ENCODE results near the gene IER2. TPM values are rescaled to one million over a fixed set of nuclear protein-coding genes. Genes with fewer than 3 reads are reported as not detected.

IER2 gene
- total and polyA plus RNA-seq, 2 donors (not counting 1 experiment from before 2014, with no cell fraction given): 16.5 to 26.4 TPM

DNA sequence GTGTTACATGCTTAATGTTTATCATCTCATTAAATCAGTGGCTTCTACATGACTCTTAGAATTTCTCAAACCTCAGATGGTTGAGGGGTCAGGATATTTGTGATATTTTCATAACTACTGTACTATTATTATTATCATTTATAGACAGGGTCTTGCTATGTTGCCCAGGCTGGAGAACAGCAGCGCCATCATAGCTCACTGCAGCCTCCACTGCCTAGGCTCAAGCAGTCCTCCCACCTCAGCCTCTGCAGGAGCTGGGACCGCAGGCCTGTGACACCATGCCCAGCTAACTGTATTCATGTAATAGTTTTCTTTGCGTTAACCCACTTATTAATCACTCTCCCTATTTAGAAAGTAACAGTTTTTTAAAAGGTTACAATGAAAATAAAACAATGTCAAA lies 9.5 kb downstream of the IER2 start:
- H3K4me3 ChIP-seq (replicated peaks in 1 of 4; ENCODE audit: control extremely low read depth in 1 of 4, insufficient read depth in 1 of 4, low read depth in 3 of 4, low read length in 4 of 4): no peak overlapping the region
- H4K20me1 ChIP-seq (ENCODE audit: control insufficient read depth, extremely low read depth, insufficient read depth, low read length): no peaks in the 10 kb centered on the region
- no peaks in the 10 kb centered on the region for H3K9me3 ChIP-seq (ENCODE audit: control insufficient read depth, insufficient read depth, low read depth, low read length)
- H3K36me3 ChIP-seq (ENCODE audit: control insufficient read depth, insufficient read depth, low read length): no peaks in the 10 kb centered on the region
- no peak overlapping the region for H3K27ac ChIP-seq (ENCODE audit: insufficient read depth, low read length)
- peaks cover 5% of the 10 kb centered on the region for H3K79me2 ChIP-seq (ENCODE audit: control insufficient read depth, insufficient read depth, low read length)
- H3K4me2 ChIP-seq (ENCODE audit: extremely low read depth, insufficient read depth, low read length): no peak overlapping the region
- H3K27me3 ChIP-seq (ENCODE audit: control insufficient read depth, insufficient read depth, low read length): no peaks in the 10 kb centered on the region
- TF ChIP-seq, protein P1, sequence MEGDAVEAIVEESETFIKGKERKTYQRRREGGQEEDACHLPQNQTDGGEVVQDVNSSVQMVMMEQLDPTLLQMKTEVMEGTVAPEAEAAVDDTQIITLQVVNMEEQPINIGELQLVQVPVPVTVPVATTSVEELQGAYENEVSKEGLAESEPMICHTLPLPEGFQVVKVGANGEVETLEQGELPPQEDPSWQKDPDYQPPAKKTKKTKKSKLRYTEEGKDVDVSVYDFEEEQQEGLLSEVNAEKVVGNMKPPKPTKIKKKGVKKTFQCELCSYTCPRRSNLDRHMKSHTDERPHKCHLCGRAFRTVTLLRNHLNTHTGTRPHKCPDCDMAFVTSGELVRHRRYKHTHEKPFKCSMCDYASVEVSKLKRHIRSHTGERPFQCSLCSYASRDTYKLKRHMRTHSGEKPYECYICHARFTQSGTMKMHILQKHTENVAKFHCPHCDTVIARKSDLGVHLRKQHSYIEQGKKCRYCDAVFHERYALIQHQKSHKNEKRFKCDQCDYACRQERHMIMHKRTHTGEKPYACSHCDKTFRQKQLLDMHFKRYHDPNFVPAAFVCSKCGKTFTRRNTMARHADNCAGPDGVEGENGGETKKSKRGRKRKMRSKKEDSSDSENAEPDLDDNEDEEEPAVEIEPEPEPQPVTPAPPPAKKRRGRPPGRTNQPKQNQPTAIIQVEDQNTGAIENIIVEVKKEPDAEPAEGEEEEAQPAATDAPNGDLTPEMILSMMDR (conservative IDR thresholded peaks at IDR 0.05 in 1 of 2, IDR thresholded peaks at IDR 0.05 in 1 of 2; ENCODE audit: low read depth in 1 of 2, low read length in 2 of 2): no peak
- no peak for TF ChIP-seq EZH2 (IDR thresholded peaks at IDR 0.05; ENCODE audit: low read length, missing control alignments)
- H2AFZ ChIP-seq (ENCODE audit: low read length): no peak overlapping the region
- H3K9ac ChIP-seq (ENCODE audit: insufficient read depth, low read length): no peak overlapping the region
- peaks cover 27% of the 10 kb centered on the region for H3K4me1 ChIP-seq (ENCODE audit: control insufficient read depth, extremely low read depth, insufficient read depth, low read length)
- no peak for DNase-seq (ENCODE audit: low read depth in 2 of 2)

DNA sequence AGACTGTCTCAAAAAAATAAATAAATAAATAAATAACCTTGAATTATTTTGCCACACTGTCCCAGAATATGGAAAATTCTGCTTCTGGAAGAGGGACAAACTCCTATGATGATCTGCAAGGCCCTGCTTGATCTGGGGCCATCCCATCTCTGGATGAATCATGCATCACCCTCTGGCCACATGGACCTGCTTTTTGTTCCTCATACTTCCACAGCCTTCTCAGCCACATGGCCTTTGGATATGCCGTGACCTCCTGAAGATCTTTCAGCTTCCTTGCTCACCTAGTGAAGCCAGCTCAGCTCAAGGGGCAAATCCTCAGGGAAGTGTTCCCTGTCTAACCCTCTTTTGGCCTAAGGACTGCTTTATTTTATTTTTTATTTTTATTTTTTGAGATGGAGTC lies 10.3 kb downstream of the IER2 start:
- Histone ChIP-seq H3K4me2 (ENCODE audit: extremely low read depth, insufficient read depth, low read length) (no peak overlapping the region), H3K9ac (ENCODE audit: insufficient read depth, low read length) (no peak overlapping the region), H3K27ac (ENCODE audit: insufficient read depth, low read length) (no peak overlapping the region), H3K4me1 (ENCODE audit: control insufficient read depth, extremely low read depth, insufficient read depth, low read length) (peaks cover 28% of the 10 kb centered on the region), H3K36me3 (ENCODE audit: control insufficient read depth, insufficient read depth, low read length) (no peaks in the 10 kb centered on the region), H3K9me3 (ENCODE audit: control insufficient read depth, insufficient read depth, low read depth, low read length) (no peaks in the 10 kb centered on the region), H4K20me1 (ENCODE audit: control insufficient read depth, extremely low read depth, insufficient read depth, low read length) (no peaks in the 10 kb centered on the region), H3K27me3 (ENCODE audit: control insufficient read depth, insufficient read depth, low read length) (no peaks in the 10 kb centered on the region), H2AFZ (ENCODE audit: low read length) (no peak overlapping the region), H3K4me3 (replicated peaks in 1 of 4; ENCODE audit: control extremely low read depth in 1 of 4, insufficient read depth in 1 of 4, low read depth in 3 of 4, low read length in 4 of 4) (no peak overlapping the region), H3K79me2 (ENCODE audit: control insufficient read depth, insufficient read depth, low read length) (no peaks in the 10 kb centered on the region)
- no peak for TF ChIP-seq EZH2 (IDR thresholded peaks at IDR 0.05; ENCODE audit: low read length, missing control alignments)
- TF ChIP-seq, protein P1 (conservative IDR thresholded peaks at IDR 0.05 in 1 of 2, IDR thresholded peaks at IDR 0.05 in 1 of 2; ENCODE audit: low read depth in 1 of 2, low read length in 2 of 2): no peak
- peak; percentile 28 to 53 for DNase-seq (ENCODE audit: low read depth in 2 of 2)

DNA sequence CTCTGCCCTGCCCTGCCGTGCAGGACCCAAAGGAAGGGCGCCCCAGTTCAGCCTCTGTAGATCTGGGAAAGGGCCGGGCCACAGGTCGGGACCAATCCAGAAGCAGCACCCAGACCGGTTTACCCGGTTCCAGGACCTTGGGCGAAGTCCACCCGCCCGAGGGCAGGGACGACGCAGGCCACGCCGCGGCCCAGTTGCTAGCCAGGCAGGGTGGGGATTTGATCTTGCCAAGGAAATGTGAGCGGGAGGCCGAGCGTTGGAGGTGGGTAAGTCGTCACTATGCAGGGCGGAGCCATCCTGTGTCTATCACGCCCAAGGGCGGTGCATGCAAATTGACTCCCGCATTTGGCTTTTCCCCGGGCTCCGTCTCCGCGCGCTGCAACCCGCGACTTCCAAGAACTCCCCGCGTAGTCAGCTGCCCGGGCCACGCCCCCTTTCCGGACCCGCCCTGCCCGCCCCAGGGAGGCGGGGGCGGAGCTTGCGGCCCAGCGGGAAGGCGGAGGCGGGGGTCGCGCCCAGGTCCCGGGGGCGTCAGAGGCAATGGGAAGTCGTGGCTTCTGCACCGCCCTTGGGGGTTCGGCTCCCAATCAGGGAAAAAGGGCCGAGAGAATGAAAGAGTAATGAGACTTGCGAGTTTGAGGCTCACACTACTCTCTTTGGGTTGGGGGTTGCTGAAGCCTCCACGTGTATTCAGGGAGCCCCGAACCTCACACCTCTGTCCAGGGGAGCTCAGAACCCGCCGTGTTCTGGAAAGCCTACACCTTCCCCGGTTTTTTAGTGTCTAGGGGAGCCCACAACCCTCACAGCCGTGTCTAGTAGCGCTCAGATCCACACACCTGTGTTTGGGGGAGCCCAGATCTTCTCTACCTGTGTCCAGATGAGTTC lies 12.8 kb downstream of the IER2 start:
- peaks cover 29% of the 10 kb centered on the region for H3K4me1 ChIP-seq (ENCODE audit: control insufficient read depth, extremely low read depth, insufficient read depth, low read length)
- TF ChIP-seq, protein P1 (conservative IDR thresholded peaks at IDR 0.05 in 1 of 2, IDR thresholded peaks at IDR 0.05 in 1 of 2; ENCODE audit: low read depth in 1 of 2, low read length in 2 of 2): no peak
- TF ChIP-seq EZH2 (IDR thresholded peaks at IDR 0.05; ENCODE audit: low read length, missing control alignments): no peak

More for the DNA sequence above, 12.8 kb downstream of the IER2 start:
- Histone ChIP-seq H3K79me2 (ENCODE audit: control insufficient read depth, insufficient read depth, low read length) (no peaks in the 10 kb centered on the region), H3K36me3 (ENCODE audit: control insufficient read depth, insufficient read depth, low read length) (no peaks in the 10 kb centered on the region), H3K27me3 (ENCODE audit: control insufficient read depth, insufficient read depth, low read length) (no peaks in the 10 kb centered on the region), H3K4me3 (replicated peaks in 1 of 4; ENCODE audit: control extremely low read depth in 1 of 4, insufficient read depth in 1 of 4, low read depth in 3 of 4, low read length in 4 of 4) (peak overlapping the region; percentile 2 to 51 (median 22)), H3K9me3 (ENCODE audit: control insufficient read depth, insufficient read depth, low read depth, low read length) (no peaks in the 10 kb centered on the region), H3K27ac (ENCODE audit: insufficient read depth, low read length) (peak overlapping the region; percentile 82), H2AFZ (ENCODE audit: low read length) (peak overlapping the region; percentile 33), H4K20me1 (ENCODE audit: control insufficient read depth, extremely low read depth, insufficient read depth, low read length) (no peaks in the 10 kb centered on the region), H3K4me2 (ENCODE audit: extremely low read depth, insufficient read depth, low read length) (peak overlapping the region; percentile 59), H3K9ac (ENCODE audit: insufficient read depth, low read length) (peak overlapping the region; percentile 63)
- DNase-seq (ENCODE audit: low read depth in 2 of 2): peak; percentile 98

Measured in fibroblast of lung (primary cell).